NCI-H2171 (cell line): ENCODE data around the gene KRT86.
"Not testable (repeated sequence)": the region's sequence is repeated elsewhere in the genome, so short reads cannot be mapped to it uniquely, and the experiment has no call there.

Source experiments
- DNase-seq: peaks from one replicate; lab custom pipeline; 2025; lab: John Stamatoyannopoulos, UW

The KRT86 gene

GRCh38 chr12:52251367-52252051 is 22.9 kb upstream of the KRT86 start:
- no peak for DNase-seq

- DNase-seq = not testable (repeated sequence)
These were observed 22.2 kb upstream of the KRT86 start for GRCh38 chr12:52252175-52252615.

- DNase-seq = no peak
These were observed 21.6 kb upstream of the KRT86 start for GRCh38 chr12:52252728-52253343.

GRCh38 chr12:52253391-52254179 is 20.9 kb upstream of the KRT86 start:
- DNase-seq = no peak

- no peak for DNase-seq
These were observed 20.1 kb upstream of the KRT86 start for GRCh38 chr12:52254180-52254964.

- DNase-seq = no peak
These were observed 19.3 kb upstream of the KRT86 start for GRCh38 chr12:52254965-52255751.

- no peak for DNase-seq
These were observed 18.4 kb upstream of the KRT86 start for GRCh38 chr12:52255926-52256583.

- DNase-seq = no peak
These were observed 17.9 kb upstream of the KRT86 start for GRCh38 chr12:52256584-52256935.

GRCh38 chr12:52257074-52257551 is 17.3 kb upstream of the KRT86 start:
- no peak for DNase-seq

GRCh38 chr12:52257922-52258321 is 16.5 kb upstream of the KRT86 start:
- DNase-seq = not testable (repeated sequence)

- DNase-seq = no peak
These were observed 16.0 kb upstream of the KRT86 start for GRCh38 chr12:52258335-52258901.

- no peak for DNase-seq
These were observed 14.7 kb upstream of the KRT86 start for GRCh38 chr12:52259657-52260243.

GRCh38 chr12:52260361-52261207 is 13.9 kb upstream of the KRT86 start:
- no peak for DNase-seq

GRCh38 chr12:52261208-52261484 is 13.3 kb upstream of the KRT86 start:
- DNase-seq = no peak

- no peak for DNase-seq
These were observed 12.2 kb upstream of the KRT86 start for GRCh38 chr12:52262286-52262685.

GRCh38 chr12:52263761-52264434 is 10.5 kb upstream of the KRT86 start:
- DNase-seq = no peak

- DNase-seq = no peak
These were observed 10.0 kb upstream of the KRT86 start for GRCh38 chr12:52264435-52264825.

- DNase-seq = no peak
These were observed 7.9 kb upstream of the KRT86 start for GRCh38 chr12:52266514-52266913.

GRCh38 chr12:52267266-52267665 is 7.2 kb upstream of the KRT86 start:
- DNase-seq = no peak
